ENCODE measurements around the gene GOLGA8N.

GRCh38 chr15:32646291-32646690, 53.0 kb downstream of the GOLGA8N start:
- TF ChIP-seq CTCF (IDR thresholded peaks at IDR 0.05): no peak
- TF ChIP-seq ZFX (IDR thresholded peaks at IDR 0.05; ENCODE audit: borderline replicate concordance): no peak

Measured in 22Rv1 (cell line).